Suppressor macrophage treated with lipopolysaccharide for 4 hours (primary cell): Measurements from ENCODE around the gene IQCC.

Experiments
- DNase-seq: peaks from one replicate; pipeline ENCODE4 v3.0.0-alpha.2; 2020

IQCC gene

DNA sequence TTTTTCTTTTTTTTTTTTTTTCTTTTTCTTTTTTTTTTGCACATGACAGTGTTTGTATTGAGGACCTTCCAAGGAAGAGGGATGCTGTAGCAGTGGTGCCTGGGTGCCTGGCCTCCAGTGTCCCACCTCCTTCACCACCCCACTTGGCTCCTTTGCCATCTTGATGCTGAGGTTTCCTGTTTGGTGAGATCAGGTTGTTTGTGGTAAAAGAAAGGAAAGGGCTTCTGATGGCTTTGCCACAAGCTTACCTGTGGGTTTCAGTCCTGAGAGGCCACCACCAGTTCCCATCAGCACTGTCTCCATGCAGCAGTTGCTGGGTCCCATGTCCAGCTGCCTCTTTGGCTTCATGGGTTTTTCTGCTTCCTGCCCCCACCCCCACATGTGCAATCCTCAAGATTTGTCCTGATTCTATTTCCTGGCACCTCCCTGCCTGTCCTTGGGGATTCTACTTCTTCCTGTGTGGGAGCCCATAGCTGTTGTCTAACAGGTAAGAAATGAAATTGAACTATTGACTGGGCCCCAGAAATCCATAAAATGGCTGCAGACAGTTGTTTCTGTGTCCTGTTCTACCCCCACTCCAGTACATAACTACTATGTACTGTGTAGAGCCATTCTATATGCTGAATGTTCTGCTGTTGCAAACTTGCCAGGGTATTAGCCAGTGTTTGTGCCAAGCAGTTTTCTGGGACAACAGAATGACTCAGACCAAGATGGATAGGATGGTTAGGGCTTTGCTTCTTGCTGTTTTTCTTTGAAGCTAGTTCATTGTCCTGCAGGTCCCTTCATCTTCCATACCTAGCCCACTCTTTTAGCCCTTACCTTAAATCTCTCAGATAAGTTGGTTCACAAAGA is 9.3 kb upstream of the IQCC start:
- DNase-seq, result no peak

DNA sequence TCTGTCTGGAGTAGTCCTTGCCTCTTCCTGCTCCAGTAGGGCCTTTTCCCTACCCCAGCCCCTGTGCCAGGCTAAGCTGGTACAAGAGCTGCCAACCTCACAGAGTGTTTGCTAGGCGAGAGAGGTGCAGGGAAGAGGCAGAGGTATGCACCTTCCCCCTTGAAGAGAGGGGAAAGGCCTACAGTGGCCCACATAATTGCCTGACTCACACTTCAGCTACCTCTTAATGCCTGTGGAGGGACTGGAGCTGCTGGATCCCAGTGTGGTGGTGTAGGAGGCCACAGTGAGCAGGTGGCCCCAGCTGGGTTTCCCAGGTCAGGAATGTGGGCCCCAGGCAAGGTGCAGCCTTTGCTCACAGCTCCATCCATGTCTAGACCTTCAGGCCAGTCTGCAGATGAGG is 8.4 kb upstream of the IQCC start:
- no peak for DNase-seq

DNA sequence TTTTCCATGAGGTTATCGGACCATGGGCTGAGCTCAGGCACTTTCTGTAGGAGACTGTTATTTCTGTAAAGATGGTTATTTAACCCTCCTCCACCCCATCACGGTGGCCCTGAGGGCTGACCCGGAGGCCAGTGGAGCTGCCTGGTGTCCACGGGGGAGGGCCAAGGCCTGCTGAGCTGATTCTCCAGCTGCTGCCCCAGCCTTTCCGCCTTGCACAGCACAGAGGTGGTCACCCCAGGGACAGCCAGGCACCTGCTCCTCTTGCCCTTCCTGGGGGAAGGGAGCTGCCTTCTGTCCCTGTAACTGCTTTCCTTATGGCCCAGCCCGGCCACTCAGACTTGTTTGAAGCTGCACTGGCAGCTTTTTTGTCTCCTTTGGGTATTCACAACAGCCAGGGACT is 7.6 kb upstream of the IQCC start:
- DNase-seq, result no peak

DNA sequence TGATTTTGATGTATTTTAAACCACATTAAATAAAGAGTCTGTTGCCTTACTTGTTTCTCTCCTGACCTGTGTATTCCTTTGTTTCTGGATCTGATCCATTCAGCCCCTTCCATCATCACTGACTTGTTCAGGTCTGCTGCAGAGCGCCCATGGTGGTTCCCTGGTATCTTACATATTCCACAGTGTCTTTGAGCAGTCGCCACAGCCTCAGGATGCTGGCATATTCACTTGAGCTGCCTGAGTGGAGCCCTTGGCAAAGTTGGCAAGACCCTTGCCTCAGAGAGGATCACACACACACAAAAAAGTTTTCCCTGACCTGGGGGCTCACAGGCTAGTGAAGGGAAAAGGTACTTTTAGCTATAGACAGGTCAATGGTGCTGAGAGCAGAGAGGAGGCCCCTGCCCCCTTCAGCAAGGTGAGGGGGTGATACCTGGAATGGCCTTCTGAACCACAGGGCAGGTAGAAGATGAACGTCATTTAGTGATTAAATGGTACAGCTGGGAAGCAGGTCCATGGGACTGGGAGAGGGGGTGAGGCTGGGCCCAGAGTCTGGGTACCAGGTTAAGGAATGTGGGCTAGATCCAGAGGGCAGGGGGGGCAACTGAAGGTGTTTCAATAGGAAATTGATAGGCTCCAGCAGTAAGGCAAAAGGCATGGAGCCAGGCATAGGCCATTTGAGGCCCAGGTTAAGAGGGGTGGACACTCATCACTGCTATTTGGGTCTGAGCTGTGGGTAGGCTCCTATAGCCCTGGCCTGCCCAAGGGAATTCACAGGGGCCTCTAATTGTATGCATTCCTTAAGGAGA is 7.0 kb upstream of the IQCC start:
- no peak for DNase-seq

DNA sequence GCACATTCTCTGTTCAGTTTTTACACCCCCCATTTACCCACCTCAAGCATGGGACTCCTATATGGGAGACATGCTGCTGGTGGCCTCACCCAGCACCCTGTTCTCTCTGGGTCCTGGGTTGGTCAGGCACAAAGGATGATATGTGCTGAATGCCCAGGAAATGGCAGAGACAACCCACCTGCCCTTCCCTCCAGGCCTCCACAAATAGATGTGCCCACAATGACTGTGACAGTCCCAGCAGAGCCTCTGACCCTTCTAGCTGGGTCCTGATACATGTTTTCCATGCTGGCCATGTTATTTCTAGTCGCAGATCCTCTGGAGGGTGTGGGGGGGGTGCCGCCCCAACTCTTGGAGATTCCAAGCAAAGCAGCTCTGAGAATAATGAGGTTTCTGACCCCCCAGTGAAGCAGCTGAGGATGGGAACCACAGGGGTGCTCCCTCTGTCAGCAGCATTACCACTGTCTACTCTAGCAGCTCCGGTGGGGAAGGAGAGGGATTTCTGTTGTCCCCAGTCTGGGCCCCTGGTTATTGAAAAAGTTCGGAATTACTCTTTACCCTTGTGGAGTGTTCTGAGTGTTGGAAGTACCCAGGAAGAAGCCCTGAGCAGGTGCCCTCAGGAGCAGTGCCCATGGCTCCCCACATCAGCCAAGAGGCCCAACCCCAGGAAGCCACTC is 6.3 kb upstream of the IQCC start:
- DNase-seq, result no peak

DNA sequence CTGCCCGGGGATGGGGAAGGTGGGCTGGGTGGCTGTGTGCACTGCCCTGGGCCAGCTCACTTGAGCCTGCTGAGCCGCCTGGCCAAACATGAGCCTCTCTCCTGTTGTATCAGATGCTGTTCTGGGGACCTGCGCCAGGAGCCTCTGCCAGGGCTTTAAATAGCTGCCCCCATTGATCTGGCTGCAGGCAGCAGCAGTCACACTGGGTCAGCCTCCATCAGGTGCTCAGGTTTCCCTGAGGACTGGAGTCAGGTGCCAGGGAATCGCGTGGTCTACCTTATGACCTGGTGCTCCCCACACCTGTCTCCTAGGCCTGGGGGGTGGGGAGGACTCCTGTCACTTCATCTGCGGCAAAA is 5.8 kb upstream of the IQCC start:
- no peak for DNase-seq

DNA sequence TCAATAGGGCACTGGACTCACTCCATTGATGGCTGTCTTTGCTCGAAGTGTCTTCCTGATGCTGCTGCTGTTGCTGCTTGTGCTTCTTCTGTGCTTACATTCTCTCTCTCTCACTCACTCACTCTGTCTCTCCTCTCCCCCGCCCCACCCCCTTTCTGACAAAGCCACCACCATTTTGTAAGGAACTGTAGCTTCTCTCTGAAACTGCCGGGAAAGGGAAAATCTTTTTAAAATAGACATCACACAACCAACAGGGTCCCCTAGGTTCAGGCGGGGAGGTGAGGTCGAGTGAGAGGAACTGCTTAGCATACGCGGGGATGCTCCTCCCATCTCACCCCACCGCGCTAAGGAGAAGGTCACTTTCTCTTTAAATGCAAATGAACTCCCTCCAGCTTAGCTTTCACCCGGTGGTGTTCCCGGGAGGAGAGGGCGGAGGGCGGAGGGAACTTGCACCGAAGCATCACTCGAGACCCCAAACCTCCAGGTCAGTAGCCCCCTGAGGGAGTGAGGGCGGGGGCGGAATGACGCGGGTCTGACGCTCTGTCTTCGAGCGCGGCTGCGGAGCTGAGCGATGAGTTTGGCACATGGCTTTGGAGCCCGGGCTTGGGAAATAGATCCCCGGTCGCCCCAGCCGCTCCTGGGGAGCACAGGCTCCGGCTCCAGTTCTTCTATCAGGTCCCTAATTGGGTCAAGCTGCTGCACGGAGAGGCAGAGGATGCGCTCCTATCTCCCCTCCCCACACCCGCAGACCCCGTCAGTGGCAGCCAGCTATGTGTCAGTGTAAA is 5.1 kb upstream of the IQCC start, which contains the start of gene CCDC28B:
Gene CCDC28B (plus strand): TSS at position 370 of the 785 bp plus-strand sequence. CDS start 1,341 bp downstream, outside the sequence.
- peak; percentile 40 for DNase-seq

DNA sequence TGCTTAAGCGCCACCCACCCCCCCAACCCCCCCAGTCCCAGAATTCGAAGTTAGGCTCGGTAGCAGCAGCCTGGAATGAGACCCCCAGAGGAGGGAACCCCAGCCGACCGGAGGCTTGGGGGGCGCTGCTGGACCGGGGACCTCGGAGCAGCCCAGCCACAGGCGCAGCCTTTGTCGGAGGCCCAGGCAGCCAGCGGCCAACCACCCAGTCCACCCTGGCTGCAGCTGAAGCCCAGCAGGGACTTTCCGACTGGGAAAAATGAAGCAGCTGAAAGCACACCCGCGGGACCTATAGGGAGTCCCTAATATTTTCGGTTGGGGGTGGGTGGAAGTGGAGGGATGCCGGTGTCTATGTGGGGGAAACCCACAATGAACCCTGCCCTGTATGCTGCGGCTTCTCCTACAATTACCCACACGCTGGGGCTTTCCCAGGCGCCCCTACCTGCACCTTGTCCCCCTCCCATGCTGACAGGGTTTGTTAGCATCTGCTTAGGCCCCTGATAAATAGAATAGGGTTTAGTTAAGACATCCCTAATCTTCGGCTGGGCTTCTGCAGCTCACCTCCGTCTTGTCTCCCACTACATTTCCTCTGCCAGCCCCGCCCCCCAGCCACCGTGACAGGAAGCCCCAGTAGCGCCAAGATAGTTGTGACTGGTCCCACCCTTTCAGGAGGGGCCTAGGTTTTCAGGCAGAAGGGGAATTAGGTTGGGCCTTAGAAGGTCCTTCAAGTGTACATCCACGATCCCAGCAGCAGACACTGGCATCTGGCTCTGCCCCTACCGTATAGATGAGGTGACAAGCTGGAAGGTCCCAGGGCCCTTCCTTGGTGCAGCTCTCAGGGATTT is 4.2 kb upstream of the IQCC start:
- peak; percentile 40 for DNase-seq

DNA sequence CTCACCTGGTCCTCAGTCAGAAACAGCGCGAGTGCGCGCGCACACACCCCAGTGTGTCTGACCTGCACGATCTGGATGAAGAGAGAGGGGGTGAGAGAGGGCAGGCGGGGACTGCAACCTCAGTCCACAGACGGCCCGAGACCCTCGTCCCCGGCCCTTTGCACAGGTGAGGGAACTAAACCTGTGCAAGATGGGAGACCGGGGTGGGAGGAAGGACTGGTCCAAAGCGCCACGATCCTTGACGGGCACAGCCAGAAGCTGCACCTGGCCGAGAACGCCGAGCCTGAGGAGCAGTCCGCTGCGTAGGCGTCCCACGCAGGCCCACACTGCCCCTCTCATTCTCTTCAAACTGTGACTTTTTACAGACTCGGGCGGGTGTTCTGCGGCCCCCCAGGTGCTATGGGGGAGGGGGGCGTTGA is 519 bp upstream of the IQCC start:
- DNase-seq, result no peak

DNA sequence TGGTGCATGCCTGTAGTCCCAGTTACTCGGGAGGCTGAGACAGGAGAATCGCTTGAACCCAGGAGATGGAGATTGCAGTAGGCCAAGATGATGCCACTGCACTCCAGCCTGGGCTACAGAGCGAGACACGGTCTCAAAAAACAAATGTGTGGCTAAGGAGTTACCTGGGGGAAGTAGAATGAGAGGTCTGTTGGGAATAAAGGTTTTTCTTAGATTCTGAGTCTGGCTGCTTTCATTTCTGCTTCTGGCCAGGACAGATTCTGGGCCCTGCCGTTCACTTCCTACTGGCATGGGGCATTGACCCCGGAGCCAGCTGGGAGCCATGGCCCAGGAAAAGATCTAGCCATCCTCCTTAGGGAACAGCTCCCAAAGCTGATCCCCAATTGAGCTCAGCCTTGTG is 3.0 kb downstream of the IQCC start:
- no peak for DNase-seq

DNA sequence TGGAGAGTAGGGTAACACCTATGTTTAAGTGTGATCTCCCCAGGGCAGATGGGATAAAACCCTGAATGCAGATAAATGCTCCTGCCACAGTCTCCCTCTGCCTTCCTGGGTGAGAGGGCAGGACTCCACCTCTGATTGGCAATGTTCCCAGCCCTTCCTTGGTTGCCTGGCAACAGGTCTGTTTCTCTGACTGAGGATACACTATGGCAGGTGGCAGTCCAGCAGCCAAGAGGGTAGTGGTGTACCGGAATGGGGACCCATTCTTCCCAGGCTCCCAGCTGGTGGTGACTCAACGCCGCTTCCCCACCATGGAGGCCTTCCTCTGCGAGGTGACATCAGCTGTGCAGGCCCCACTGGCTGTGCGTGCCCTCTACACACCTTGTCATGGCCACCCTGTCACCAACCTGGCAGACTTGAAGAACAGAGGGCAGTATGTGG is 3.4 kb downstream of the IQCC start, which contains the start of gene DCDC2B:
Gene DCDC2B (plus strand): TSS at position 199 of the 438 bp plus-strand sequence. CDS start 5 bp downstream, at position 204.
- DNase-seq, result no peak

DNA sequence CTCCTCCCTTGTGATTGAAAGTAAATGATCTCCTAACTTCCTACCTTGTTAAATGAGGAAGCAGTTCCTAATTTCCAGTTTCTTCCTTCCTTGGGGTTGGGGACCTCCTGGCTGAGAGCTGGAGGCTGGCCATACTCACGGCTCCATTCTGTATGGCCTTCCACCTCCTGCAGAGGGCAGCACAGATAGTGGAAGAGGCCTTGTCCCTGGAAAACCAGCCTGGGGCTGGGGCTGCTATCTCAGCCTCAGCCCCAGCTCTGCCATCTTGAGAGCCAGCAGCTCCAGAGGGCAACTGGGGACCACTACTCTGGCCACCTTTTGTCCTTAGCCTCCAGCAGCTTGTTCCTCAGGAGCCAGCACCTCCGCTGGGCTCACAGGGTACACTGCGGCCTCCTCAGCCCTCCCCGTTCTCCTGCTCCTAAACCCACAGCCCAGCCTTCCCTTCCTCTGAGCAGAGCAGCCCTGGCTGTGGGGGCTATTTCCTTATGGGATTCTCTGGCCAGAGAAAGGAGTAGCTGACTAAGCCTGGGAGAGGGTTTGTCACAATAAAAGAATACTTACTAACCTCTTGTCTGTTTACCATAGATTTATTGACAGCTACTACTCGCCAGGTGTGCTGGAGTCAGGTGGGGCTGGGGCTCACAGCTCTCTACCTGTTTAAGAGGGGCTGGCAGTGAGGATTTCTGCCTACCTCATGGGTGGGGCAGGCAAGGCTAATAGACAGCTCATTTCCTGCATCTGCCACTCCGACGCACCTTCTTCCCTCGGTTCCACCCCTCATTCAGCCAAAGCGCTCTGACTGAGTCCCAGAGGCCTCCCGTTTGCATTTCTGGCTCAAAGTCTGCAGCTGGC is 10.4 kb downstream of the IQCC start:
- DNase-seq, result peak; percentile 76

DNA sequence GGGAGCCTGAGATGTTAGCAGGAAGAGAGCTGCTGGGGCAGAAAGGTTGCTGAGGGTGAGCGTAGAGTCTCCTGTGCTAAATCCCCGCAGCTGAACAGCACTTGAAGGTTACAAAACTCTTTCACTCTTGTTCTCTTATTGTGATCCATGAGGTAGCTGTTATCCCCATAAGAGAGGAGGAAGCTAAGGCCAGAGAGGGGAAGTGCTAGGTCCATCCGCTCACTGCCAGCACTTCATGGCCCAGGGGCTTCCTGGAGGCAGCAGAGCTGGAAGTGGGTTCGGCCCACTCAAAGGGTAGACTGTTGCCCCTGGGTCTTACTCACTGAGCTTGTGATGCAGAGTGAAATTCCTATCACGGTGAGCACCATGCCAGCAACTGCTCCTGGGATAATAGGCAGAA is 11.1 kb downstream of the IQCC start:
- DNase-seq, result no peak

DNA sequence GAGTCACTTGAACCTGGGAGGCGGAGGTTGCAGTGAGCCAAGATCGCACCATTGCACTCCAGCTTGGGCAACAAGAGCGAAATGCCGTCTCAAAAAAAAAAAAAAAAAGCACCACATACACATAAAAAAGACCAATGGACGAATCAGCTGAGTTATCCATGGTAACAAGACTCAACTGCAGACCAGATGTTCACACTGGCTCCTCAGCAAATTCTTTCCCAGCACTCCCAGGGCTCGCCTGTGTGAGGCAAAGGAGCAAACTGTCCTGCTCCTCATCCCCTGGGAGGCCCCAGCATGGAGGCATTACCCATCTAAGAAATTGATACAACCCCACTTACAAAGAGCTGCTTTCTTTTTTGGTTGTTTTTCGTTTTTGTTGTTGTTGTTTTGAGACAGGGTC is 13.6 kb downstream of the IQCC start:
- DNase-seq, result no peak

DNA sequence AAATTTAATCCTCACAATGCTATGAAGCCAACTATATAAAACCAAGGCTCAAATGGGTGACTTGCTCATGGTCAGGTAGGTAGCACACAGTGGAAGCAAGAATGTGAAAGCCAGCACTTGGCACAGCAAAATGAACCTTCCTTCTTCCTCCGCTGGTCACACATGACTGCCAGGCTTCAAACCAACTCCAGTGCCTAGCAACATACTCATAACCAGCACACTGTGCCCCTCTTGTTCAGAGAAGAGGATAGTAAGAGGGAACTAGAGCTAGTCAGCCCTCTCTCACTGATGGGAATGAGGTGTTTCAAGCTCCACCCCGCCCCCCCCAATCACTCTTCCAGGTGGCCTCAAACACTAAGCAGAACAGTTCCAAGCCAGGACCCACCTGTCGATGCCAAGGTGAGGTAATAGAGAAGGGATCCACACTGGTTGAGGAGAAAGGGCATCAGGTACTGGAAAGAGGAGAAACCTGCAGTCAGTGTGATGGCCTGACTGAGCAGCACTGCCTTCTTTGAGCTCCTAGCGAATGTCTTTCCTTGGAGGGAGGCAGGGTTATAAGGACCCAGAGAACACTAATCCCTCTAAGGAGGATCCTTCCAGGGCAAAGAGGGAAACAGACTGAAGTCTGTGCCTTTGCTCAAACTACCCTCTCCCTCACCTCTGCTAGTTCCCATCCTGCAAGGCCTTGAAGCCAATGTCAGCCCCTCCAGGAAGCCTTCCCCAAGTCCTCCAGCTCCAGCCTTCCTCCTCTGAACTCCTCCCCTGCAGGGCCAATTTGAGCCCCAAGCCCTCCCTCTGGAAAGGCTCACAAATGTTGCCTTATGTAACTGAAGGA is 15.5 kb downstream of the IQCC start:
- DNase-seq, result no peak

DNA sequence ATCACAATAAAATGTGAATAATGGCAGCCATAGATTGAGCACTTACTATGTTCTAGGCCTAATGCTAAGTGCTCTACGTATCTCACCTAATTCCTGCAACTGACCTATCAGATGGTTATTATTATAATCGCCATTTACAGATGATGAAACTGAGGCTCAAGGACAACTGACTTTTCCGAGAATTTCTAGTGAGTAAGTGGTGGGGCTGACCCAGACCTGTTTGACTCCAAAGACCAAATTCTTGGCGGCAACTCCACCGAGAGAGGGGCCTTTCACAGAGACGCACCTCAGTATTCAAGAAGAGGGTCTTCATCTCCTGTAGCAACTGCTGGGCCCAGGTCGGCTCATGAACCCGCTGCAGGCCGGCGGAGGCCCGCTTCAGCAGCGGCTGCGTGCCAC is 16.1 kb downstream of the IQCC start:
- DNase-seq, result no peak

DNA sequence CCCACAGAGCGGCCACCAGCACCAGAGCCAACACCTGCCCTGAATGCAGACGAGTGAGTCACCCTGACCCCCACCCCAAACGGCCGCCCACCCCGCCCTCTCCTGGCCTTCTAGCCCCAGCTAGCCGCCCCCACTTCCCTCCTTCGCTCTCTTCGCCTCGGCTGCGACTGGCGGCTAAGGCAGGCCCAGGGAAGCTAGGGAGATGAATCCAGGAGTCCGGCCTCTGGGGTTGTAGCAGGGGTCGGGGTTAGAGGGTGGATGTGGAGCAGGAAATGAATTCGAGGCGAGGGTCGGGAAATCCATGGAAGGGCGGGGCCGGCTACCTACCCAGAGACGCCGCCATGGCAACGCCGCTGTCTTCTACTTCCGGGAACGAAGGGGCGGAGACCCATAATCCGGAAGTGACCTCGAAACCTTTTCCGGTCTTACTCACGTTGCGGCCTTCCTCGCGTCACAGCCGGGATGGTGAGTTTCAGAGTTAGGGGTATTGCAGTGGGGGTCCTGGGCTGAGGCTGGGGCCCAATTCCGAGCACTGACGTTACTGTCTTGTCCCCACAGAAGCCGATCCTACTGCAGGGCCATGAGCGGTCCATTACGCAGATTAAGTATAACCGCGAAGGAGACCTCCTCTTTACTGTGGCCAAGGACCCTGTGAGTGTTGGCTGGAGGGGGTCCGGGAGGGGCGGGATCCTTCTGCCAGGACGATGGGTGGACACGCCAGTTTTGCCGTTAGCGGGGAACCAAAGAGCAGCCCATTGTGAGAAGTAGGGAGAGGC is 16.7 kb downstream of the IQCC start, which contains the start of the genes EIF3I and TMEM234:
Gene EIF3I (plus strand): TSS at position 428 of the 776 bp plus-strand sequence. CDS start 35 bp downstream, at position 463.
Gene TMEM234 (minus strand): TSS at position 374 of the 776 bp plus-strand sequence. CDS start 31 bp downstream, at position 343.
- peak; percentile 96 for DNase-seq

DNA sequence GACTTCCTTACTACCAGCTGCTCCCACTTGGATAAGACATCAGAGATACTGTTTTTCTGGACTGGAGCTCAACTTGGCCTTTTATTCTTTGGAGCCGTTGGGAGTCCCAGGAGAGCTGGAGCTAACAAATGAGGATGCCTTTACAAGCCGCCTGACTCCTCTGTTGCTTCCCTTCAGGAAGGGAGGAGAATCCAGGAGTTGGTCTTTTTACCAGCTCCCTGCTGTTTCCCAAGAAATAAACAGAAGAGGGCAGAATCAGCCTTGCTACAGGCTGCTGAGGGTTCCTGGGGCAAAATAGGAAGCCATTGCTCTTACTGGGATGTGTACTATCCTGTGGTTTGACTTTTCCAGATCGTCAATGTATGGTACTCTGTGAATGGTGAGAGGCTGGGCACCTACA is 18.2 kb downstream of the IQCC start:
- DNase-seq, result no peak
